IMR-90 (cell line): ENCODE data around the gene PIK3CA. TPM values are rescaled to one million over a fixed set of nuclear protein-coding genes. Genes with fewer than 3 reads are reported as not detected.

Source experiments
- ATAC-seq: fragments of 200-7000 bp; cut with Tn5 transposase; 2 replicates; pipeline ENCODE4 v1.9.1; 2020; ENCODE audit warnings: low read depth, mild to moderate bottlenecking, moderate library complexity
- BruUV-seq: library from RNA; stranded (reverse); fragments of 400-500 nt; replicated peaks from 2 replicates; lab custom pipeline; 2021; lab: Mats Ljungman, UMichigan
- CTCF ChIA-PET: fragments of 300-600 bp; formaldehyde crosslinking; extraction: SDS; loops from one replicate; lab custom pipeline; 2021; ENCODE audit warnings: antibody characterized with exemption; lab: Yijun Ruan, JAX
- POLR2A ChIA-PET: fragments of 300-600 bp; sonication (Branson Sonifier 250); formaldehyde crosslinking; loops from one replicate; lab custom pipeline; 2022; ENCODE audit warnings: antibody characterized with exemption; ENCODE audit not compliant: unreplicated experiment; lab: Charles Lee
- DNase-seq: peaks from one replicate; pipeline ENCODE4 v3.0.0; 2013
- H2AFZ ChIP-seq: replicated peaks from 2 replicates; pipeline ENCODE3; 2013; ENCODE audit warnings: low read length, mild to moderate bottlenecking; ENCODE audit not compliant: poor library complexity
- H2AK5ac ChIP-seq: 2 replicates; pipeline ENCODE4 v1.6.1; 2013; ENCODE audit warnings: low read depth, low read length, inconsistent platforms
- H2AK9ac ChIP-seq: replicated peaks from 2 replicates; pipeline ENCODE3; 2013; ENCODE audit warnings: mild to moderate bottlenecking, low read depth, low read length, moderate library complexity; ENCODE audit not compliant: poor library complexity
- H2BK120ac ChIP-seq: 2 replicates; pipeline ENCODE4 v1.6.1; 2013; ENCODE audit warnings: low read depth, low read length, inconsistent platforms
- H2BK15ac ChIP-seq: 3 replicates; pipeline ENCODE4 v1.6.1; 2013; ENCODE audit warnings: low read depth, low read length, inconsistent platforms
- H2BK20ac ChIP-seq: 2 replicates; pipeline ENCODE4 v1.6.1; 2013; ENCODE audit warnings: low read depth, mild to moderate bottlenecking, inconsistent platforms, low read length, moderate library complexity
- H2BK5ac ChIP-seq: 2 replicates; pipeline ENCODE4 v1.6.1; 2013; ENCODE audit warnings: mild to moderate bottlenecking, low read depth, low read length, inconsistent platforms; ENCODE audit not compliant: poor library complexity, severe bottlenecking
- H3K14ac ChIP-seq: replicated peaks from 2 replicates; pipeline ENCODE4 v1.6.1; 2013; ENCODE audit warnings: low read depth, low read length, inconsistent platforms
- H3K18ac ChIP-seq: 2 replicates; pipeline ENCODE4 v1.6.1; 2013; ENCODE audit warnings: low read depth, low read length, control low read depth
- H3K23ac ChIP-seq: 2 replicates; pipeline ENCODE4 v1.6.1; 2013; ENCODE audit warnings: low read depth, low read length, inconsistent platforms
- H3K27ac ChIP-seq: 2 replicates; pipeline ENCODE4 v1.5.1; 2013; ENCODE audit warnings: mild to moderate bottlenecking, control low read depth, low read length; ENCODE audit not compliant: insufficient read depth
- H3K27me3 ChIP-seq: 2 replicates; pipeline ENCODE4 v1.6.1; 2013; ENCODE audit warnings: low read length; ENCODE audit not compliant: control insufficient read depth, insufficient read depth
- H3K36me3 ChIP-seq: 2 replicates; pipeline ENCODE4 v1.6.1; 2013; ENCODE audit warnings: low read length, mixed read lengths; ENCODE audit not compliant: control insufficient read depth, insufficient read depth
- H3K4ac ChIP-seq: 2 replicates; pipeline ENCODE4 v1.6.1; 2013; ENCODE audit warnings: low read depth, low read length, inconsistent platforms
- H3K4me1 ChIP-seq: 2 replicates; pipeline ENCODE4 v1.6.1; 2013; ENCODE audit warnings: low read length, mixed read lengths; ENCODE audit not compliant: control insufficient read depth, insufficient read depth
- H3K4me2 ChIP-seq: 2 replicates; pipeline ENCODE4 v1.6.1; 2013; ENCODE audit warnings: low read depth, mild to moderate bottlenecking, control low read depth, low read length, moderate library complexity
- H3K4me3 ChIP-seq: 2 replicates; pipeline ENCODE4 v1.5.1; 2013; ENCODE audit warnings: low read depth, mild to moderate bottlenecking, control low read depth, low read length, moderate library complexity; ENCODE audit not compliant: insufficient read depth
- H3K56ac ChIP-seq: 2 replicates; pipeline ENCODE4 v1.6.1; 2013; ENCODE audit warnings: low read length, inconsistent platforms; ENCODE audit not compliant: insufficient read depth; ENCODE audit errors: extremely low read depth
- H3K79me1 ChIP-seq, 2 experiments: 2 replicates each; pipeline ENCODE4 v1.6.1; 2013; ENCODE audit warnings: low read length in 2 of 2, inconsistent platforms in 1 of 2, low read depth in 1 of 2
- H3K9ac ChIP-seq: 2 replicates; pipeline ENCODE4 v1.6.1; 2013; ENCODE audit warnings: low read depth, low read length, control low read depth
- H3K9me1 ChIP-seq: 2 replicates; pipeline ENCODE4 v1.6.1; 2013; ENCODE audit warnings: low read length, inconsistent platforms; ENCODE audit not compliant: insufficient read depth
- H3K9me3 ChIP-seq: 2 replicates; pipeline ENCODE4 v1.6.1; 2013; ENCODE audit warnings: low read length; ENCODE audit not compliant: control insufficient read depth, insufficient read depth
- H4K20me1 ChIP-seq: 2 replicates; pipeline ENCODE4 v1.6.1; 2013; ENCODE audit warnings: low read length, inconsistent platforms; ENCODE audit not compliant: insufficient read depth
- H4K5ac ChIP-seq: 2 replicates; pipeline ENCODE4 v1.6.1; 2013; ENCODE audit warnings: mild to moderate bottlenecking, low read depth, low read length, control low read depth
- H4K8ac ChIP-seq, 2 experiments: 2 replicates each; pipeline ENCODE4 v1.6.1; 2013; ENCODE audit warnings: low read depth in 2 of 2, low read length in 2 of 2, control low read depth in 1 of 2, inconsistent platforms in 1 of 2
- H4K91ac ChIP-seq: 2 replicates; pipeline ENCODE4 v1.6.1; 2013; ENCODE audit warnings: low read depth, low read length, inconsistent platforms; ENCODE audit not compliant: insufficient read depth
- BHLHE40 ChIP-seq: fragments of 150-350 bp; IDR thresholded peaks from 2 replicates; pipeline ENCODE4 v1.6.1; 2016; ENCODE audit warnings: mild to moderate bottlenecking, low read depth, low read length
- CEBPB ChIP-seq: IDR thresholded peaks from 2 replicates; pipeline ENCODE4 v1.6.1; 2012; ENCODE audit warnings: low read depth, low read length, improper control_type of control experiment
- RFX5 ChIP-seq: IDR thresholded peaks from 2 replicates; pipeline ENCODE4 v1.8.0; 2012; ENCODE audit warnings: low read depth, mild to moderate bottlenecking, low read length, moderate library complexity
- WGBS, 2 experiments: methylation state at CpG; one replicate each; pipeline versions ENCODE4 v1.1.5 to v1.1.7; 2013; ENCODE audit warnings: missing lambda C conversion rate in 2 of 2; ENCODE audit not compliant: insufficient read length in 1 of 2; ENCODE audit errors: extremely low coverage in 2 of 2; 5-methylcytosine and 5-hydroxymethylcytosine counted together
- dilution Hi-C: fragments of 300-500 bp; cut with HindIII; formaldehyde crosslinking; loops from one replicate; pipeline ENCODE4 v1.14.3; 2018; ENCODE audit warnings: low sequenced_read_pairs; ENCODE audit not compliant: unreplicated experiment
- in situ Hi-C: fragments of 300-500 bp; cut with MboI; formaldehyde crosslinking; loops from 3 replicates; pipeline ENCODE4 v1.14.3; 2019; ENCODE audit warnings: low sequenced_read_pairs, inconsistent platforms, mixed read lengths
- intact Hi-C: fragments of 100-400 bp; cut with micrococcal nuclease; formaldehyde crosslinking; loops from 2 replicates; pipeline ENCODE4 v1.10.0; 2022
- polyA plus RNA-seq, 3 experiments: library from polyadenylated mRNA; depleted of rRNA; stranded (reverse); fragments of >200 nt; gene quantifications; 2 replicates each; pipeline ENCODE4 v1.2.3, GENCODE V29; 2012; ENCODE audit warnings: low replicate concordance in 1 of 3
- total RNA-seq: library from RNA; depleted of rRNA; stranded (reverse); fragments of >200 nt; gene quantifications from 2 replicates; pipeline ENCODE4 v1.2.3, GENCODE V29; 2012

PIK3CA gene
- total and polyA plus RNA-seq, 2 of the 4 experiments (the other 2 are of a cell fraction), result 5.7 to 22.4 TPM

GRCh38 chr3:179258820-179259219 lies 110.7 kb downstream of the PIK3CA start:
- no peak overlapping the region for H2AFZ ChIP-seq
- no peak overlapping the region for H3K27ac ChIP-seq
- intact Hi-C loops (no loop called here), dilution Hi-C loops (no loop called here), in situ Hi-C loops (no loop called here)
- H3K9me1 ChIP-seq, result no peaks in the 10 kb centered on the region
- no peaks in the 10 kb centered on the region for H3K79me1 ChIP-seq
- H4K91ac ChIP-seq, result no peak overlapping the region
- H2AK9ac ChIP-seq, result no peak overlapping the region
- H3K56ac ChIP-seq, result no peak overlapping the region
- H3K4me1 ChIP-seq, result no peaks in the 10 kb centered on the region
- H3K9ac ChIP-seq, result no peak overlapping the region
- no peaks in the 10 kb centered on the region for H3K27me3 ChIP-seq
- no peak overlapping the region for H2BK20ac ChIP-seq
- H4K8ac ChIP-seq, result no peak overlapping the region
- H2BK15ac ChIP-seq, result no peak overlapping the region
- H4K5ac ChIP-seq, result no peak overlapping the region
- no peak overlapping the region for H2AK5ac ChIP-seq
- peaks cover 3% of the 10 kb centered on the region; the same call in 1 of the 2 replicates for H3K9me3 ChIP-seq
- no peak overlapping the region for H3K4me3 ChIP-seq
- no peak for ATAC-seq
- no peak overlapping the region for H3K14ac ChIP-seq
- H2BK120ac ChIP-seq, result no peak overlapping the region
- no peak overlapping the region for H3K4me2 ChIP-seq
- POLR2A ChIA-PET, result no interaction called here
- no peak overlapping the region for H3K4ac ChIP-seq
- CTCF ChIA-PET, result no interaction called here
- no peak overlapping the region for H2BK5ac ChIP-seq
- H3K18ac ChIP-seq, result no peak overlapping the region
- no peaks in the 10 kb centered on the region for H4K20me1 ChIP-seq
- no peak overlapping the region for H3K23ac ChIP-seq
- WGBS, 2 experiments, result no CpG with 5 or more reads among the region's 5 CpGs
- DNase-seq, result no peak
- TF ChIP-seq BHLHE40, result no peak
- no peak for TF ChIP-seq RFX5
- TF ChIP-seq CEBPB, result no peak
- no TSS peak for BruUV-seq
- H3K36me3 ChIP-seq, result no peaks in the 10 kb centered on the region
